Articular chondrocyte of knee joint (primary cell): ENCODE measurements around the gene RASGRP3. TPM values are rescaled to one million over a fixed set of nuclear protein-coding genes. Genes with fewer than 3 reads are reported as not detected.

Experiments
- small RNA-seq: library from RNA; depleted of rRNA; stranded (forward); fragments of <200 nt; gene quantifications from one replicate; pipeline ENCODE3, GENCODE V24; 2012
- total RNA-seq: library from RNA; depleted of rRNA; stranded (reverse); fragments of >200 nt; gene quantifications from 2 replicates; pipeline ENCODE4 v1.2.3, GENCODE V29; 2012

The RASGRP3 gene
- total RNA-seq = 0.32 and 0.39 TPM in 2 replicates

GRCh38 chr2:33476131-33476792 is at the start of gene RASGRP3:
TSS of gene RASGRP3 (plus strand) at chr2:33476649. CDS start at chr2:33515137, 38,488 bp downstream.

GRCh38 chr2:33599175-33599942 is 122.9 kb downstream of the RASGRP3 start, which contains the start of gene FAM98A:
TSS of gene FAM98A (minus strand) at chr2:33599299. CDS start at chr2:33599221, 78 bp downstream.

Small RNAs within 50 kb of the gene (small RNA-seq; reads per million reads assigned to genes)
- not detected for gene ATP6V0E1P3

Other genes with a start within 250 kb of the RASGRP3 start
- 46.3 and 69.1 TPM in 2 replicates for gene FAM98A, start 122.7 kb downstream of the RASGRP3 start, total RNA-seq